ENCODE results near the gene COG7. TPM values are rescaled to one million over a fixed set of nuclear protein-coding genes. Genes with fewer than 3 reads are reported as not detected.
A peak's percentile ranks its signal among the peaks of the same experiment; 100 is the strongest.

Gene COG7
- total and polyA plus RNA-seq, 8 donors: 19.8 to 36.7 (median 31.0) TPM

- Histone ChIP-seq H3K4me1 (peaks cover 14 to 28% of the 10 kb centered on the region in 2 donors), H3K27ac (no peak overlapping the region)
- intact Hi-C loops (cut with DNase I): loop anchor here (10.0 kb wide), 1 partner anchor 252 kb away; the partner anchor contains the start of gene SCNN1G (in 2 of the 2)
These were observed 16.0 kb downstream of the COG7 start for GRCh38 chr16:23436951-23437350.

GRCh38 chr16:23435500-23435899 is 17.5 kb downstream of the COG7 start:
- intact Hi-C loops (cut with DNase I): loop anchor here (10.0 kb wide), 1 partner anchor 251 kb away; the partner anchor contains the start of gene SCNN1G (in 2 of the 2)
- peak in 3 of 4 donors; percentile 60 to 82 (median 61) for DNase-seq

More at GRCh38 chr16:23436951-23437350, 16.0 kb downstream of the COG7 start:
- H3K36me3 ChIP-seq: peaks cover 0 to 63% of the 10 kb centered on the region in 2 donors
- DNase-seq (no peak), ATAC-seq (no peak)
- H3K27me3 ChIP-seq: no peaks in the 10 kb centered on the region
- TF ChIP-seq CTCF (IDR thresholded peaks at IDR 0.05): no peak
- no peaks in the 10 kb centered on the region for H3K9me3 ChIP-seq
- H3K4me3 ChIP-seq: no peak overlapping the region

GRCh38 chr16:23434380-23434779 is 18.6 kb downstream of the COG7 start:
- peak in 2 of 4 donors; percentile 42 to 62 for DNase-seq
- H3K4me3 ChIP-seq: no peak overlapping the region
- H3K9me3 ChIP-seq: no peaks in the 10 kb centered on the region
- ATAC-seq: peak; percentile 82
- H3K27ac ChIP-seq: no peak overlapping the region
- H3K27me3 ChIP-seq: no peaks in the 10 kb centered on the region
- intact Hi-C loops (cut with DNase I): loop anchor here (10.0 kb wide), 1 partner anchor 250 kb away; the partner anchor contains the start of gene SCNN1G (in 2 of the 2)
- peak; percentile 83 to 85 for TF ChIP-seq CTCF (IDR thresholded peaks at IDR 0.05)
- peaks cover 14 to 28% of the 10 kb centered on the region in 2 donors for H3K4me1 ChIP-seq
- peaks cover 0 to 61% of the 10 kb centered on the region in 2 donors for H3K36me3 ChIP-seq

More at GRCh38 chr16:23435500-23435899, 17.5 kb downstream of the COG7 start:
- Histone ChIP-seq H3K27me3 (no peaks in the 10 kb centered on the region), H3K27ac (peak overlapping the region in 1 of 2 donors; percentile 45), H3K4me1 (peaks cover 14 to 28% of the 10 kb centered on the region in 2 donors), H3K4me3 (no peak overlapping the region), H3K9me3 (no peaks in the 10 kb centered on the region), H3K36me3 (peaks cover 0 to 63% of the 10 kb centered on the region in 2 donors)
- TF ChIP-seq CTCF (IDR thresholded peaks at IDR 0.05): peak; percentile 82 to 85
- ATAC-seq: peak; percentile 89

GRCh38 chr16:23433261-23433920 is 19.6 kb downstream of the COG7 start:
- ATAC-seq (no peak), DNase-seq (no peak)
- no peaks in the 10 kb centered on the region for H3K9me3 ChIP-seq
- H3K36me3 ChIP-seq: peaks cover 0 to 61% of the 10 kb centered on the region in 2 donors
- intact Hi-C loops (cut with DNase I): loop anchor here (10.0 kb wide), 1 partner anchor 249 kb away; the partner anchor contains the start of gene SCNN1G (in 2 of the 2)
- no peaks in the 10 kb centered on the region for H3K27me3 ChIP-seq
- no peak overlapping the region for H3K27ac ChIP-seq
- H3K4me3 ChIP-seq: no peak overlapping the region
- no peak for TF ChIP-seq CTCF (IDR thresholded peaks at IDR 0.05)
- H3K4me1 ChIP-seq: peaks cover 14 to 28% of the 10 kb centered on the region in 2 donors

All from left lung (tissue), 10 donors.